Smooth muscle cell (in vitro differentiated cells): Measurements from ENCODE around the gene TPP1. TPM values are rescaled to one million over a fixed set of nuclear protein-coding genes. Genes with fewer than 3 reads are reported as not detected.

Experiments used
- DNase-seq: peaks from one replicate; lab custom pipeline; 2025; ENCODE audit not compliant: unreplicated experiment; lab: John Stamatoyannopoulos, UW
- H2AFZ ChIP-seq: fragments of 200-600 bp; sonication (generic); 2 replicates; pipeline ENCODE4 v1.6.0; 2016; ENCODE audit warnings: antibody characterized with exemption, low read depth, mild to moderate bottlenecking
- H3F3A ChIP-seq: fragments of 200-600 bp; sonication (generic); 2 replicates; pipeline ENCODE4 v1.6.0; 2017; ENCODE audit warnings: antibody characterized with exemption, low read depth
- H3K27ac ChIP-seq: fragments of 200-600 bp; sonication (generic); 2 replicates; pipeline ENCODE4 v1.5.1; 2016; ENCODE audit warnings: low read depth, mild to moderate bottlenecking
- H3K27me3 ChIP-seq: fragments of 200-600 bp; sonication (generic); 2 replicates; pipeline ENCODE4 v1.6.1; 2016; ENCODE audit warnings: low read depth, mild to moderate bottlenecking
- H3K36me3 ChIP-seq: fragments of 200-600 bp; sonication (generic); 2 replicates; pipeline ENCODE4 v1.5.1; 2016; ENCODE audit warnings: low read depth
- H3K4me1 ChIP-seq: fragments of 200-600 bp; sonication (generic); 2 replicates; pipeline ENCODE4 v1.5.1; 2016; ENCODE audit warnings: low read depth
- H3K4me2 ChIP-seq: fragments of 200-600 bp; sonication (generic); 2 replicates; pipeline ENCODE4 v1.6.0; 2016; ENCODE audit warnings: mild to moderate bottlenecking
- H3K4me3 ChIP-seq: fragments of 200-600 bp; sonication (generic); 2 replicates; pipeline ENCODE4 v1.5.1; 2016; ENCODE audit warnings: mild to moderate bottlenecking
- H3K79me2 ChIP-seq: fragments of 200-600 bp; sonication (generic); 2 replicates; pipeline ENCODE4 v1.6.0; 2016; ENCODE audit warnings: low read depth, mild to moderate bottlenecking
- H3K9ac ChIP-seq: fragments of 200-600 bp; sonication (generic); 2 replicates; pipeline ENCODE4 v1.6.0; 2016; ENCODE audit warnings: low read depth
- H3K9me3 ChIP-seq: fragments of 200-600 bp; sonication (generic); replicated peaks from 2 replicates; pipeline ENCODE4 v1.5.1; 2016; ENCODE audit warnings: low read depth
- H4K20me1 ChIP-seq: fragments of 200-600 bp; sonication (generic); 2 replicates; pipeline ENCODE4 v1.6.0; 2016; ENCODE audit warnings: low read depth
- WGBS: methylation state at CpG from one replicate; pipeline ENCODE4 v1.1.7; 2016; ENCODE audit warnings: low lambda C conversion rate; 5-methylcytosine and 5-hydroxymethylcytosine counted together
- polyA plus RNA-seq: library from polyadenylated mRNA; unstranded; fragments of >200 nt; fragmentation: Nextera tagmentation; extraction: Ambion mirVana; gene quantifications from 2 replicates; pipeline ENCODE4 v1.2.1, GENCODE V29; 2016
- total RNA-seq: library from RNA; depleted of rRNA; stranded (reverse); fragments of >200 nt; gene quantifications from 2 replicates; pipeline ENCODE4 v1.2.3, GENCODE V29; 2014
- TF ChIP-seq, protein P1 (sequence below): fragments of 200-600 bp; sonication (generic); IDR thresholded peaks from 2 replicates; pipeline ENCODE4 v1.5.1; 2017; ENCODE audit warnings: borderline replicate concordance, mild to moderate bottlenecking, antibody characterized with exemption; ENCODE audit not compliant: insufficient read depth, poor library complexity, severe bottlenecking

The TPP1 gene
- total and polyA plus RNA-seq, 2 experiments from 2014 or later: 37.3 to 55.4 TPM

DNA sequence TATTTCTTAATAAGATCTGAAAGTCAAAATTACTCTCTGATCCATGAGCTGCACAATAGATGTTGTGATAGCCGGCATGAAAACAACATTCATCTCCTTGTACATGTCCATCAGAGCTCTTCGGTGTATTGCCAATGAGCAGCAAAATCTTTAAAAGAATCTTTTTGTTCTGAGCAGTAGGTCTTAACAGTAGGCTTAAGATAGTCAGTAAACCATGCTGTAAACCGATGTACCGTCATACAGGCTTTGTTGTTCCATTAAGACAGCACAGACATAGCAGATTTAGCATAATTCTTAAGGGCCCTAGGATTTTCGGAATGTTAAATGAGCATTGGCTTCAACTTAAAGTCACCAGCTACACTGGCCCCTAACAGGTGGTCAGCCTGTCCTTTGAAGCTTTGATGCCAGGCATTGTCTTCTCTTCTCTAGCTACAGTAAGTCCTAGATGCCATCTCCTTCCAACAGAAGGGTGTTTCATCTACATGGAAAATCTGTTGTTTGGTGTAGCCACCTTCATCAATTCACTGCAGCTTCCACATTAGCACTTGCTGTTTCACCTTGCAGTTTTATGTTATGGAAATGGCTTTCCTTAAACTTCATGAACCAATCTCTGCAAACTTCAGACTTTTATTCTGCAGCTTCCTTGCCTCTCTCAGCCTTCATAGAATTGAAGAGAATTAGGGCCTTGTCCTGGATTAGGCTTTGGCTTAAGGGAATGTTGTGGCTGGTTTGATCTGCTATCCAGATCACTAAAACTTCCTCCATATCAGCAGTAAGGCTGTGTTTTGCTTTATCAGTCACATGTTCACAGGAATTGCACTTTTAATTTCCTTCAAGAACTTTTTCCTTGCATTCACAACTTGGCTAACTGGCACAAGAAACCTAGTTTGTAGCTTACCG lies 44.2 kb downstream of the TPP1 start:
- WGBS: 46% methylated on average over 6 of the region's 6 CpGs
- no peaks in the 10 kb centered on the region for H3F3A ChIP-seq
- TF ChIP-seq, protein P1, sequence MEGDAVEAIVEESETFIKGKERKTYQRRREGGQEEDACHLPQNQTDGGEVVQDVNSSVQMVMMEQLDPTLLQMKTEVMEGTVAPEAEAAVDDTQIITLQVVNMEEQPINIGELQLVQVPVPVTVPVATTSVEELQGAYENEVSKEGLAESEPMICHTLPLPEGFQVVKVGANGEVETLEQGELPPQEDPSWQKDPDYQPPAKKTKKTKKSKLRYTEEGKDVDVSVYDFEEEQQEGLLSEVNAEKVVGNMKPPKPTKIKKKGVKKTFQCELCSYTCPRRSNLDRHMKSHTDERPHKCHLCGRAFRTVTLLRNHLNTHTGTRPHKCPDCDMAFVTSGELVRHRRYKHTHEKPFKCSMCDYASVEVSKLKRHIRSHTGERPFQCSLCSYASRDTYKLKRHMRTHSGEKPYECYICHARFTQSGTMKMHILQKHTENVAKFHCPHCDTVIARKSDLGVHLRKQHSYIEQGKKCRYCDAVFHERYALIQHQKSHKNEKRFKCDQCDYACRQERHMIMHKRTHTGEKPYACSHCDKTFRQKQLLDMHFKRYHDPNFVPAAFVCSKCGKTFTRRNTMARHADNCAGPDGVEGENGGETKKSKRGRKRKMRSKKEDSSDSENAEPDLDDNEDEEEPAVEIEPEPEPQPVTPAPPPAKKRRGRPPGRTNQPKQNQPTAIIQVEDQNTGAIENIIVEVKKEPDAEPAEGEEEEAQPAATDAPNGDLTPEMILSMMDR: no peak
- H4K20me1 ChIP-seq: no peaks in the 10 kb centered on the region
- no peaks in the 10 kb centered on the region for H3K79me2 ChIP-seq
- H3K9me3 ChIP-seq: no peaks in the 10 kb centered on the region
- no peak overlapping the region for H3K9ac ChIP-seq
- H3K4me2 ChIP-seq: no peak overlapping the region
- DNase-seq: no peak
- no peak overlapping the region for H2AFZ ChIP-seq
- H3K4me1 ChIP-seq: no peaks in the 10 kb centered on the region
- no peak overlapping the region for H3K27ac ChIP-seq
- H3K36me3 ChIP-seq: no peaks in the 10 kb centered on the region
- H3K4me3 ChIP-seq: no peak overlapping the region
- no peaks in the 10 kb centered on the region for H3K27me3 ChIP-seq

- H4K20me1 ChIP-seq: no peaks in the 10 kb centered on the region
- no peaks in the 10 kb centered on the region for H3K79me2 ChIP-seq
- WGBS: 55% methylated on average over 2 of the region's 2 CpGs
- H3K4me1 ChIP-seq: no peaks in the 10 kb centered on the region
- H3F3A ChIP-seq: no peaks in the 10 kb centered on the region
- H3K4me2 ChIP-seq: no peak overlapping the region
- no peak overlapping the region for H3K27ac ChIP-seq
- TF ChIP-seq, protein P1: no peak
- DNase-seq: no peak
- H3K9me3 ChIP-seq: no peaks in the 10 kb centered on the region
- H2AFZ ChIP-seq: no peak overlapping the region
- H3K4me3 ChIP-seq: no peak overlapping the region
- no peak overlapping the region for H3K9ac ChIP-seq
- no peaks in the 10 kb centered on the region for H3K27me3 ChIP-seq
- H3K36me3 ChIP-seq: no peaks in the 10 kb centered on the region
Observed at GRCh38 chr11:6572215-6572614, 47.0 kb downstream of the TPP1 start.

- no peaks in the 10 kb centered on the region for H4K20me1 ChIP-seq
- H3F3A ChIP-seq: no peaks in the 10 kb centered on the region
- 96% methylated on average over 22 of the region's 22 CpGs for WGBS
- no peak overlapping the region for H3K4me2 ChIP-seq
- H2AFZ ChIP-seq: no peak overlapping the region
- no peaks in the 10 kb centered on the region for H3K4me1 ChIP-seq
- no peak overlapping the region for H3K27ac ChIP-seq
- H3K9ac ChIP-seq: no peak overlapping the region
- no peaks in the 10 kb centered on the region for H3K9me3 ChIP-seq
- no peak overlapping the region for H3K4me3 ChIP-seq
- H3K36me3 ChIP-seq: no peaks in the 10 kb centered on the region
- H3K27me3 ChIP-seq: no peaks in the 10 kb centered on the region
- no peaks in the 10 kb centered on the region for H3K79me2 ChIP-seq
- DNase-seq: no peak
- TF ChIP-seq, protein P1: no peak
Observed at GRCh38 chr11:6571434-6572008, 47.7 kb downstream of the TPP1 start.
